NCI-H2107 (cell line): ENCODE results near the gene SYNE1.

Experiments
- DNase-seq: peaks from one replicate; lab custom pipeline; 2025; lab: John Stamatoyannopoulos, UW

Gene SYNE1

GRCh38 chr6:152273002-152273401 is 364.2 kb downstream of the SYNE1 start:
- no peak for DNase-seq

DNA sequence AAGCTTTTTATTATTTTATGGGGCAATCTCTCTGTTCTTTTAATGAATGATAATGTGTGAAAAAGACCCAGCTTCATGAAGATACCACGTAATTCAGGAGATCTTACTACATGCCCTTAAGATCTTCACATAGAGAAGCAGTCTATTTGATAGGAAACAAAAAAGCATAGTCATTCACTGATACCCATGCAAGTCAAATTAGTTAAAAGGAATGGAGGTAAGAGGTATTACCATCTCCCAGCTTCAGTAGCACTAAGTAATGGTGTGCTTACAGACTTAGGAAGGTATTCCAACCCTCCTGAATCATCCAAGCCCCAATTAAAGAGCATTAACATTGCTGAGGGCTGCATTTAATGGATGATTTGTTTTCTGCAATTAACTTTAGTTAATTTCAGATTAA is 364.7 kb downstream of the SYNE1 start:
- DNase-seq = no peak

- peak; percentile 27 for DNase-seq
Observed at GRCh38 chr6:152271776-152272464, 365.2 kb downstream of the SYNE1 start.

DNA sequence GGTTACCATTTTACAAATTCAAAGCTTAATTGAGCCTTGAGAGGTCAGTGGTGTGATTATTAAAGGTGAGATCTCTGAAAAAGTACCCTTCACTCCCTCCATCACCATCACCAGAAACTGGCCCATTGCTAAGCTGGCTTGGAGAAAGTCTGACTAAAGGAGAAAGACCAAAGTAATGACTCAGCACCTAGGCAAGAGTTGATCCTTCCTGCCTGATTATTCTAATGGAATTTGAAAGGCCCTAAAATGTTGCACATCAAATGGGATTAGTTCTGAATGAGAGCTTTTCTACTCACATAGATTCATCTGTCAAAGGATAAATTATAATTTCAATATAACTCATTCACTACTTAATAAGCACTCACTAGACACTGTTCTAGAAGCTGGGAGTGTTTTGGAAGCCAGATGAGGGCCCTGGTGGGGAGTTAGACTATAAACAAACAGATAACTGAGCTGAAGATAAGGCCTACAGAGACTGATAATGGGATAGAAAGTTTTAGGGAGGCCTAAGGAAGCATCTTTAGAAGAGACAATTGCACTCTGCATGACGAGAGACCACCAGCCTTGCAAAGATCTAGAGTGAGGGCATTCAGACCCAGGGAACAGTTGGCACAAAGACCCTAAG is 366.7 kb downstream of the SYNE1 start:
- DNase-seq = no peak

DNA sequence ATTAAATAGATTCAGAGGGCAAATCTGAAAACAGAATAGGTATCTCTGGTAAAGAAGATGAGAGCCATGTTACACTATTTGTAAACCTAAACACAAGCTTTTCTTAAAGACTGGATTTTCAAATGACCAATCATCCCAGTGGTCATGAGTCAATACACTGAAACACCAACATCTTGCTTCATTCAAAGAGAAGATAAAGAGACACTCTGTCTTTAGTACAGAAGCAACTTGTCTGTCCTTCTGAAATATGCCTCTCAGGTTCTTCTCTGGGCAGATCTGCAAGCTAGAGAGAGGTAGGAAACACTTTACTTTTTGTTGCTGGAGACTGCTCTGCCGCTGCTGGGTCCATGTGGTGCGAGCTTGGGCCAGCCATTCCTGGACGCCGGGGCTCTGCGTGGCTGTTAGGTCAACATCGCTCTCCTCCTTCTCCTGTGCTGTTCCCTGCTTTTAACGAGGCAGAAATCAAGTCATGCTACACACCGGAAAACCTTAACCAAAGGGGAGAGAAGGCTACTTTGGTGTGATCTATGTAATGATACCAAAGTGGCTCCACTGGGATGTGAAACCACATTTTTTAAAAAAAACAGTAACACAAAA is 368.2 kb downstream of the SYNE1 start:
- no peak for DNase-seq

DNA sequence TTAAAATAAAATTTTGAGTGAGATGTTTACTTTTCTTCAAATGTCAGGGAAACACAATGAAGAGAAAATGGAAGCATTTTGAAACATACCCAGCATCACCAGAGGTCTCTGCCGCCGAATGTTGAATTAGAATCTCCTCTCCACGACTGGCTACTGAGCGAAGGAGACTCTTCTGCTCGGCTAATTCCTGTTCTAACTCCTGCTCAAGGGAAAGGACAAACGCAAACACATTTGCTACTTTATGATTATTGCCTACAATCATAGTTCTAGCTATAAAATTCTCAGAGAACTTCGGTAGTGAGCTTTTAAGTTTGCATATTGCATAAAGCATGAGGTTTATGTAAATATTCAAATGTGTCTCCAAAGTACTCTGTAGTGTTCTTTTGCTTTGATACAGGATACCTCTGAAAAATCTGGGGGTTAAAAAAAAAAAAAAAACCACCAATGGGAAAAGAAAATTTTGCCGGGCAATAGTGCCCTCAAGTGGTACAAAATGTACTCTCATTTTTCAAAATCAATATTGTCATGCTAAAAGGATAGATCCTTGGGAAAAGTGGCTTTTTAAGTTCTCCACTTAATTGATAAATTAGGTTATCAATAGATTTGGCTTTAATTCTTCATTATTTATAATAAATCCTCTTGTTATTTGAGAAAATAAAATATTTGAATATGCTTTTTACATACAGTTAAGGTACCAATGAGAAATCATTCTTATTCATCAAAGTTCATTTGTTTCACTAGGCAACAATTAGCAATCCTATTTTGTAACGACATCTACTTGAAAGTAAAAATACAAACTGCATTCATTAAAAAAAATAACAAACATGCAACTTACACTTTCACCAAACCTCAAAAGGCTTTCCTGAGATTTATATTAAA is 369.0 kb downstream of the SYNE1 start:
- DNase-seq = no peak

DNA sequence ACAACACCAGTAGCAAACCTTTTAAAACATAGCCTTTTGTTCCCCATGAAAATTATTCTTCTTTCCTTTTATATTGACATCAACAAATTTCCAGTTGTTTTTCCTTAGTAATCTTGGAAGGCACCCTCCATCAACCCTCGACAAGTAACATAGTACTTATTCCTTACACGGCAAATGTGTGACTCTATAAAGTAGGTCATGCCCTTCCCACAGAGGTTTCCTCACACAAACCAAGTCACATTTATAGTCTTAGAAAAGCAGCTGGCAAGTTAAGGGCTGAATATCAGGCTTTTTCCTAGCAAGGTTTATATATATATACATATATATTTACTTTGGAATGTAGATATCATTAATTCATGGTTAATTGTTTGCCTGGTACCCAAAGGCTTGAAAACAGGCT is 371.5 kb downstream of the SYNE1 start:
- DNase-seq = no peak

GRCh38 chr6:152263582-152263981 is 373.6 kb downstream of the SYNE1 start:
- DNase-seq = no peak

DNA sequence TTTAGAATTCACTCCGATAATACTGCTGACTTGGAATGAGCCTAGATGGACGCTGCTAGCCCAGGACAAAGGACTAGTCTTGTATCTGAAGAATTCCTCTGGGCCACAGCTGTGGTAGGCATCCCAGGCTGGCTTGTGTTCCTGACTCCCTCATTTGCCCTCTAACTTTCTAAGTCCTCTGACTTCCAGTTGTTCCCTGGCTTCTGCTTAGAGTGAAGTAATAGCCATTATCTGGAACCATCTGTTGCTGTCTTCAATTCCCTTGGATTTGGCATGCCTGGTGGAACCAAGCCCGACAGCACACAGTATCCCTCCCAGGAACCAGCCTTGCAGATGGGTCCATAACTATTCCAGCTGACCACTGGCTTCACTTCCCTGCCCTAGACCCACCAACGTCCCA is 376.0 kb downstream of the SYNE1 start:
- DNase-seq = no peak

- DNase-seq = no peak
Observed at GRCh38 chr6:152259234-152259633, 377.9 kb downstream of the SYNE1 start.

- no peak for DNase-seq
Observed at GRCh38 chr6:152257581-152257980, 379.6 kb downstream of the SYNE1 start.

DNA sequence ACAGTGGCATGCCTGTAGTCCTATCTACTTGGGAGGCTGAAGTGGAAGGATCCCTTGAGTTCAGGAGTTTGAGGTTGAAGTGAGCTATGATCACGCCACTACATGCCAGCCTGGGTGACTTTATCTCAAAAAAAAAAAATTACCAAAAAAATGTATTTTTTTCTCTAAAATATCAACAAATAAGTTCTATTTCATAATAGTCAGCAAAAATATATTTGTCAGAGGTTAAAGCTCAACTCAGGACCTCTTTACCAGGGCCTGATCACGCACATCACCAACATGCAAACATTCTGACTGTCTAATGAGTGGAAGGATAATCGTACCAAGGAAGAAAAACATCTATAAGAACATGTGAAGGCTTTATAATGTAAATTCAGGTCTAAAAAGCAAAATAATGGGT is 387.0 kb downstream of the SYNE1 start:
- DNase-seq = no peak

- no peak for DNase-seq
Observed at GRCh38 chr6:152248980-152249379, 388.2 kb downstream of the SYNE1 start.

DNA sequence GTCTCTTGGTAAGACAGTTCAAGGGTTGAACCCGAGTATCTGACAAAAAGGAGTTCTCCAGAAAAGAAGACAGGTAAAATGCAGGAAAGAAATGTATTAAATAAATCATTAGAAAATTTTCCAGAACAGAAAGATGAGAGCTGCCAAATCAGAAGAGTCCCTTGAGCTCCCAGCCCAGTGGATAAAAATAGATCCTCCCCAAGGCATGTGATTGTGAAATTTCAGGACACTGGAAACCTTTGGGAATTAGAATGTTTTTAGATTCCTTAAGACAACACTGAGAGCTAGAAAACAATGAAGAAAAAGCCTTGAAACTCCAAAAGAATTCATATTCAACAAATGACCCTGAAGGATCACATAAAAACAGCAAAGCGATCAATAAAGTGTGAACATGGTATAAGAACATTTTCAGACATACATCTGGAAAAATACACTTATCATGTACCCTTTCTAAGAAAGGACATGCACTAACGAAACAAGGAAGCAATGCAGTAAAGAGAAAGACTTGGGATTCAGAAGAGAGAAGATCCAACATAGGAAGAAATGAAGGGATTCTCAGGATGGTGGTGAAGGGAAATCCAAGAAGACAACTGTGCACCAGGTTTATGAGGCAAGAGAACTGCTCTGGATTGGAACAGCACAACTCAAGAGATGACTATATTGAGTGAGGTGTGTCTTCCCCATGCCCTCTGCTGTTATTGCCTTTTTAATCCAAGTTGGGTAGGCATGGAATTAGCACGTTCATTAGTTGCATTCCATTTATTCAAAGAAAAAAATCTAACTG is 390.4 kb downstream of the SYNE1 start:
- DNase-seq = no peak

GRCh38 chr6:152244998-152245630 is 392.0 kb downstream of the SYNE1 start:
- DNase-seq = no peak

- DNase-seq = no peak
Observed at GRCh38 chr6:152241013-152241766, 396.0 kb downstream of the SYNE1 start.

GRCh38 chr6:152240436-152240835 is 396.7 kb downstream of the SYNE1 start:
- no peak for DNase-seq

DNA sequence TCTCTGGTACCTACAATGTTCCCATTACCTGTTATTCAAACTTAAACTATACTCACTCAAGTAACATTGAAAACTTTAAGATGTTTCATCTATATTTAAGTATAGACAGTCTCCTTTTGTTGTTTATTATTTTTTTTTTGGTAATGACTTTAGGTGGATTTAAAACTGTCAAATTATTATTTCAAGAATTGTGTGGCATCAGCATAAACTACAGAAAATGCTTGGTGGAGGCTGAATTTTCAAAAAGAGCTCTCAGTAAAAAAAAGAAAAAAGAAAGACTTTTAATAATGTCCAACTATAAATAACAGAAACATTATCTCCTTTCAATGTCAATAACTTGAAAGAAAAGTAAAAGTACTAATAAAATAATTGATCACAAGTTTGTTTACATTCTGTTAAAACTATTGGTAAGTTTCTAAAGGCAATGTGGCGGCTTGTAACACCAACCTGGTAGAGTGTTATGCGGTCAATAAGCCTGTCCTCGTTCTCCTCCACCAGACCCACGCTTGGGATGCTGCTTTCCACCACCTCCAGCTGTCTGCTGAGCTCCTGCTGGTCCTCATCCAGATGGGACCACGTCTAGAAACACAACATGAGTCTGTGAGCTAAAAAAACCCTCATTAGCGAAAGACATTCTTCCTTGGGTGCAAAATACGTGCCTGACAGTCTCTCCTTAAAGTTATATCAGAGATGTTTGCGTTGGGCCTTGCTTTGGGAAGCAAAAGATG is 400.6 kb downstream of the SYNE1 start:
- no peak for DNase-seq

DNA sequence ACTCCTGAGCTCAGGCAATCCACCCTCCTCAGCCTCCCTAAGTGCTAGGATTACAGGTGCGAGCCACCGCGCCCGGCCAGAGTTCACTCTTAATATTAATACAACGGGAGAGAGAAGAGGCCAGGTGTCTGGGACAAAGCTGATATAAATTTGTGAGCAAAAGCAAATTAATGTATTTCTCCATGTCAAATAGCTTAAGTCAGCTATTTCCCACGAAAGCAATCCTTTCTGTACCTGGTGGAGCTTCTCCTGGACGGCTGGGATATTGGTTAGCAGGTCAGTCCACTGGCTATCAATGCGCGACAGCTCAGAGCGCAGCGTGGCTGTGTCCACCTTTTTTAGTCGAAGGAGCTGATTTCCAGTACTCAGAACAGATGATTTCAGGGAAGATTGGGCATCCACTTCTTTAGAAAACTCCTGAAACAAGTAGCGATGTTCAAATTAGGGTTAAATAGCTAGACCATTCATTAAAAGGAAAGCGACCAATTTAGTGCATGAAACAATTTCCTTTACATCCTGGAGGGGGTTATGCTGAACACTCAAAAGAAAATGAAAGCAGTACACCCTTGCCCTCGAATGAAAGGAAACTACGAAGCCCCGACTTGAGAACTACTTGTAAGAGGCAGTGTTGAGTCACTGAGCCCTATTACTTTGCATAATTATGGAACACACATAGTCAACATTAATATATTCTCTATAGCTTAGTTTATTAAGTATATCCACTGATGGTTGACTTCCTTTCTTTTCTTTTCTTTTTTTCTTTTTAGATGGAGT is 403.4 kb downstream of the SYNE1 start:
- no peak for DNase-seq
